ENCODE results near the gene YWHAG.
A peak's percentile ranks its signal among the peaks of the same experiment; 100 is the strongest.
"Not testable (repeated sequence)": the region's sequence is repeated elsewhere in the genome, so short reads cannot be mapped to it uniquely, and the experiment has no call there.

The YWHAG gene

GRCh38 chr7:76310102-76310957 is 48.5 kb downstream of the YWHAG start:
- H3K4me3 ChIP-seq (ENCODE audit: low read depth, low read length) = no peak overlapping the region
- no peak for TF ChIP-seq CTCF (IDR thresholded peaks at IDR 0.05; ENCODE audit: borderline replicate concordance, insufficient read depth, low read depth, low read length)

GRCh38 chr7:76309341-76310101 is 49.3 kb downstream of the YWHAG start:
- H3K4me3 ChIP-seq (ENCODE audit: low read depth, low read length) = not testable (repeated sequence)

GRCh38 chr7:76308874-76309273 is 49.9 kb downstream of the YWHAG start:
- H3K4me3 ChIP-seq (ENCODE audit: low read depth, low read length) = not testable (repeated sequence)

- no peak for TF ChIP-seq CTCF (IDR thresholded peaks at IDR 0.05; ENCODE audit: borderline replicate concordance, insufficient read depth, low read depth, low read length)
- H3K4me3 ChIP-seq (ENCODE audit: low read depth, low read length) = no peak overlapping the region
These were observed 53.9 kb downstream of the YWHAG start for GRCh38 chr7:76304888-76305375.

GRCh38 chr7:76303202-76304147 is 55.3 kb downstream of the YWHAG start:
- TF ChIP-seq CTCF (IDR thresholded peaks at IDR 0.05; ENCODE audit: borderline replicate concordance, insufficient read depth, low read depth, low read length) = no peak
- peak overlapping the region; percentile 68 for H3K4me3 ChIP-seq (ENCODE audit: low read depth, low read length)

GRCh38 chr7:76302347-76303201 is 56.2 kb downstream of the YWHAG start, which contains the start of gene HSPB1:
Gene HSPB1, plus strand, starts transcription at chr7:76302673. Its CDS starts 40 bp downstream, at chr7:76302713.
- peak within 1 kb of the TSS; percentile 68 for H3K4me3 ChIP-seq (ENCODE audit: low read depth, low read length)
- no peak for TF ChIP-seq CTCF (IDR thresholded peaks at IDR 0.05; ENCODE audit: borderline replicate concordance, insufficient read depth, low read depth, low read length)

- no peak for TF ChIP-seq CTCF (IDR thresholded peaks at IDR 0.05; ENCODE audit: borderline replicate concordance, insufficient read depth, low read depth, low read length)
- H3K4me3 ChIP-seq (ENCODE audit: low read depth, low read length) = no peak overlapping the region
These were observed 57.8 kb downstream of the YWHAG start for GRCh38 chr7:76301000-76301399.
